ENCODE measurements around the gene SLC6A19. TPM values are rescaled to one million over a fixed set of nuclear protein-coding genes. Genes with fewer than 3 reads are reported as not detected.

Gene SLC6A19
- total and polyA plus RNA-seq, 2 of the 13 experiments (the other 11 are each of a cell fraction or from before 2014, with no cell fraction given): 0.02 TPM; not detected in 1

DNA sequence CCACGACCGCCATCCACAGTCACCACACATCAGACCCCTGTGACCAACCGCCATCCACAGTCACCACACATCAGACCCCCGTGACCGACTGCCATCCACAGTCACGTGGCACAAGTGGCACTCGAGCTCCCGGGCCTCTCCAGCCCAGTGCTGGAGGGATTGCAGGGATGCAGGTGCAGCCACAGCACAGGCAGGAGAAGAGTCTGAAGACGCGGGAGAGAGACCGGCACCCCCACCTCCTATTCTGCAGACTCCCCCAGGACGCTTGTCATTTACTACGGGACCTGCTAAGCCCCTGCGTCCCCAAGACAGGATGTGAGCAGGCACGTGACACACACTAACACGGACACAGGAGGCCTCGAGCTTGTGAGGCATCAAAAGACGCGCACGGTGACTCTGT lies 72.3 kb downstream of the SLC6A19 start:
- no peak for FAIRE-seq
- Histone ChIP-seq H3K27ac (ENCODE audit: extremely low read length, insufficient read depth, low read length) (no peak overlapping the region), H3K4me1 (ENCODE audit: insufficient read depth, low read length) (no peaks in the 10 kb centered on the region), H3K79me2 (ENCODE audit: insufficient read depth, low read length) (no peaks in the 10 kb centered on the region), H2AFZ (ENCODE audit: low read length) (no peak overlapping the region), H3K36me3 (replicated peaks in 1 of 2; ENCODE audit: control insufficient read depth in 1 of 2, insufficient read depth in 2 of 2, low read length in 2 of 2) (no peaks in the 10 kb centered on the region), H3K27me3 (ENCODE audit: control insufficient read depth in 1 of 2, insufficient read depth in 2 of 2, low read length in 2 of 2) (peaks cover 0 to 11% of the 10 kb centered on the region in 2 experiments; a peak in 4 of 5 replicates), H3K4me3 (replicated peaks in 1 of 3; ENCODE audit: insufficient read depth in 1 of 3, low read depth in 2 of 3, low read length in 3 of 3) (no peak overlapping the region), H3K9me3 (ENCODE audit: low read length) (no peaks in the 10 kb centered on the region), H3K9ac (ENCODE audit: insufficient read depth, low read depth, low read length) (no peak overlapping the region), H3K4me2 (ENCODE audit: low read depth, low read length) (no peak overlapping the region), H4K20me1 (ENCODE audit: insufficient read depth, low read length) (no peaks in the 10 kb centered on the region)
- no TSS peak for BruUV-seq (replicated peaks)
- TF ChIP-seq, protein P1, sequence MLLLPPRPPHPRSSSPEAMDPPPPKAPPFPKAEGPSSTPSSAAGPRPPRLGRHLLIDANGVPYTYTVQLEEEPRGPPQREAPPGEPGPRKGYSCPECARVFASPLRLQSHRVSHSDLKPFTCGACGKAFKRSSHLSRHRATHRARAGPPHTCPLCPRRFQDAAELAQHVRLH (CRISPR knock-in tag; IDR thresholded peaks at IDR 0.05; ENCODE audit: borderline replicate concordance, low read depth): no peak
- TF ChIP-seq IRF2 (CRISPR knock-in tag; IDR thresholded peaks at IDR 0.05) (no peak), CBX1 (IDR thresholded peaks at IDR 0.05; ENCODE audit: low read depth) (no peak), ZKSCAN8 (CRISPR knock-in tag; IDR thresholded peaks at IDR 0.05; ENCODE audit: borderline replicate concordance) (no peak), ZNF460 (CRISPR knock-in tag; IDR thresholded peaks at IDR 0.05; ENCODE audit: borderline replicate concordance) (no peak), ZKSCAN1 (IDR thresholded peaks at IDR 0.05; ENCODE audit: low read length) (no peak), SMYD3 (CRISPR knock-in tag; IDR thresholded peaks at IDR 0.05) (no peak), ZNF782 (CRISPR knock-in tag; IDR thresholded peaks at IDR 0.05; ENCODE audit: borderline replicate concordance) (no peak), GPN1 (CRISPR knock-in tag; IDR thresholded peaks at IDR 0.05; ENCODE audit: borderline replicate concordance) (no peak), ZNF546 (CRISPR knock-in tag; conservative IDR thresholded peaks at IDR 0.05) (no peak)
- TF ChIP-seq, protein P2, sequence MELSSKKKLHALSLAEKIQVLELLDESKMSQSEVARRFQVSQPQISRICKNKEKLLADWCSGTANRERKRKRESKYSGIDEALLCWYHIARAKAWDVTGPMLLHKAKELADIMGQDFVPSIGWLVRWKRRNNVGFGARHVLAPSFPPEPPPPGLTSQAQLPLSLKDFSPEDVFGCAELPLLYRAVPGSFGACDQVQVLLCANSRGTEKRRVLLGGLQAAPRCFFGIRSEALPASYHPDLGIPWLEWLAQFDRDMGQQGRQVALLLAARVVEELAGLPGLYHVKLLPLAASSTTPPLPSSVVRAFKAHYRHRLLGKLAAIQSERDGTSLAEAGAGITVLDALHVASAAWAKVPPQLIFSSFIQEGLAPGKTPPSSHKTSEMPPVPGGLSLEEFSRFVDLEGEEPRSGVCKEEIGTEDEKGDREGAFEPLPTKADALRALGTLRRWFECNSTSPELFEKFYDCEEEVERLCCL (CRISPR knock-in tag; IDR thresholded peaks at IDR 0.05; ENCODE audit: borderline replicate concordance): no peak
- TF ChIP-seq, protein P3, sequence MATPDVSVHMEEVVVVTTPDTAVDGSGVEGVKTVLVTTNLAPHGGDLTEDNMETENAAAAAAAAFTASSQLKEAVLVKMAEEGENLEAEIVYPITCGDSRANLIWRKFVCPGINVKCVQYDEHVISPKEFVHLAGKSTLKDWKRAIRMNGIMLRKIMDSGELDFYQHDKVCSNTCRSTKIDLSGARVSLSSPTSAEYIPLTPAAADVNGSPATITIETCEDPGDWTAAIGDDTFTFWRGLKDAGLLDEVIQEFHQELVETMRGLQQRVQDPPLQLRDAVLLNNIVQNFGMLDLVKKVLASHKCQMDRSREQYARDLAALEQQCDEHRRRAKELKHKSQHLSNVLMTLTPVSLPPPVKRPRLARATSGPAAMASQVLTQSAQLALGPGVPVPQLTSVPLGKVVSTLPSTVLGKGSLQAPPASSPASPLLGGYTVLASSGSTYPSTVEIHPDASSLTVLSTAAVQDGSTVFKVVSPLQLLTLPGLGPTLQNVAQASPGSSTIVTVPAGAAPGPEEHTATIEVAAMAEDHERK (CRISPR knock-in tag; IDR thresholded peaks at IDR 0.05; ENCODE audit: low read depth): no peak
- TF ChIP-seq, protein P4, sequence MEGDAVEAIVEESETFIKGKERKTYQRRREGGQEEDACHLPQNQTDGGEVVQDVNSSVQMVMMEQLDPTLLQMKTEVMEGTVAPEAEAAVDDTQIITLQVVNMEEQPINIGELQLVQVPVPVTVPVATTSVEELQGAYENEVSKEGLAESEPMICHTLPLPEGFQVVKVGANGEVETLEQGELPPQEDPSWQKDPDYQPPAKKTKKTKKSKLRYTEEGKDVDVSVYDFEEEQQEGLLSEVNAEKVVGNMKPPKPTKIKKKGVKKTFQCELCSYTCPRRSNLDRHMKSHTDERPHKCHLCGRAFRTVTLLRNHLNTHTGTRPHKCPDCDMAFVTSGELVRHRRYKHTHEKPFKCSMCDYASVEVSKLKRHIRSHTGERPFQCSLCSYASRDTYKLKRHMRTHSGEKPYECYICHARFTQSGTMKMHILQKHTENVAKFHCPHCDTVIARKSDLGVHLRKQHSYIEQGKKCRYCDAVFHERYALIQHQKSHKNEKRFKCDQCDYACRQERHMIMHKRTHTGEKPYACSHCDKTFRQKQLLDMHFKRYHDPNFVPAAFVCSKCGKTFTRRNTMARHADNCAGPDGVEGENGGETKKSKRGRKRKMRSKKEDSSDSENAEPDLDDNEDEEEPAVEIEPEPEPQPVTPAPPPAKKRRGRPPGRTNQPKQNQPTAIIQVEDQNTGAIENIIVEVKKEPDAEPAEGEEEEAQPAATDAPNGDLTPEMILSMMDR (CRISPR knock-in tag; IDR thresholded peaks at IDR 0.05): no peak
- CTCF ChIA-PET (ENCODE audit: low intra/inter-chr PET ratio, low total read pairs): no interaction called here
- POLR2A ChIA-PET: no interaction called here
- no peak for DNase-seq (ENCODE audit: low spot score)
- WGBS (ENCODE audit: low lambda C conversion rate): 82% methylated on average over 20 of the region's 20 CpGs
- intact Hi-C loops (cut with micrococcal nuclease; ENCODE audit: unreplicated experiment) (no loop called here), in situ Hi-C loops (cut with HindIII; ENCODE audit: extremely low pct_ligation_motif_present, low pct_unique_long_range_greater_than_20kb) (no loop called here)
- no peak for ATAC-seq

Data from HepG2 (cell line).